Astrocyte (in vitro differentiated cells and primary cell): ENCODE measurements around the gene LRRC42.

Source experiments
- CTCF ChIP-seq: IDR thresholded peaks from 2 replicates; pipeline ENCODE4 v1.5.1; 2011; ENCODE audit warnings: low read depth, mild to moderate bottlenecking, inconsistent platforms, low read length, moderate library complexity; ENCODE audit not compliant: insufficient read depth
- EZH2 ChIP-seq: IDR thresholded peaks from 2 replicates; pipeline ENCODE4 v1.6.1; 2012; ENCODE audit warnings: mild to moderate bottlenecking, low read length, inconsistent platforms; ENCODE audit not compliant: insufficient read depth

GRCh38 chr1:54016343-54017282 lies 70.5 kb downstream of the LRRC42 start:
- TF ChIP-seq CTCF = no peak
- no peak for TF ChIP-seq EZH2
